Endothelial cell of umbilical vein (primary cell): ENCODE measurements around the gene BNC2. TPM values are rescaled to one million over a fixed set of nuclear protein-coding genes. Genes with fewer than 3 reads are reported as not detected.

Experiments
- BruUV-seq: library from RNA; stranded (reverse); fragments of 400-500 nt; replicated peaks from 2 replicates; lab custom pipeline; 2021; lab: Mats Ljungman, UMichigan
- CTCF ChIA-PET: fragments of 300-600, 350-600 bp; sonication (Branson Sonifier 250); formaldehyde crosslinking; loops from one replicate; lab custom pipeline; 2021; ENCODE audit warnings: antibody characterized with exemption, inconsistent platforms; lab: Charles Lee
- POLR2A ChIA-PET: fragments of 300-600, 350-600 bp; sonication (Branson Sonifier 250); formaldehyde crosslinking; loops from one replicate; lab custom pipeline; 2021; ENCODE audit warnings: antibody characterized with exemption, inconsistent platforms; lab: Charles Lee
- DNase-seq: peaks from one replicate; pipeline ENCODE4 v3.0.0-alpha.2; 2011; ENCODE audit warnings: low read depth, low spot score
- FAIRE-seq: peaks from 2 replicates; lab custom pipeline; 2011; peaks lifted over from hg19 to GRCh38; lab: Jason Lieb, UNC
- H2AFZ ChIP-seq: 2 replicates; pipeline ENCODE4 v1.6.0; 2012; ENCODE audit warnings: low read depth, low read length, control low read depth, inconsistent platforms
- H3K27ac ChIP-seq: 2 replicates; pipeline ENCODE4 v1.5.1; 2011; ENCODE audit warnings: low read depth, mild to moderate bottlenecking, control low read depth, low read length, moderate library complexity; ENCODE audit not compliant: insufficient read depth
- H3K27me3 ChIP-seq, 2 experiments: 2 replicates each; pipeline versions ENCODE4 v1.6.0 to v1.6.1; 2011; ENCODE audit warnings: low read length in 2 of 2, mixed read lengths in 1 of 2; ENCODE audit not compliant: control insufficient read depth in 2 of 2, insufficient read depth in 2 of 2
- H3K36me3 ChIP-seq, 2 experiments: 2 replicates in 1 of 2; 3 replicates in 1 of 2; pipeline ENCODE4 v1.5.1; 2011; ENCODE audit warnings: low read length in 2 of 2, mild to moderate bottlenecking in 1 of 2, moderate library complexity in 1 of 2; ENCODE audit not compliant: control insufficient read depth in 2 of 2, insufficient read depth in 2 of 2; ENCODE audit errors: extremely low read depth in 1 of 2
- H3K4me1 ChIP-seq: 3 replicates; pipeline ENCODE4 v1.5.1; 2011; ENCODE audit warnings: mild to moderate bottlenecking, low read length; ENCODE audit not compliant: control insufficient read depth, insufficient read depth; ENCODE audit errors: extremely low read depth
- H3K4me2 ChIP-seq: 2 replicates; pipeline ENCODE4 v1.6.1; 2011; ENCODE audit warnings: low read length, control low read depth, mixed read lengths; ENCODE audit not compliant: insufficient read depth
- H3K4me3 ChIP-seq, 3 experiments: fragments of 200-600 bp in 1 of 3; sonication (generic), shearing (Covaris generic) in 1 of 3; replicated peaks in 1 of 3; 2 replicates each; pipeline ENCODE4 v1.5.1; 2011 to 2016; ENCODE audit warnings: control low read depth in 3 of 3, low read length in 3 of 3, mild to moderate bottlenecking in 2 of 3, inconsistent platforms in 1 of 3, low read depth in 1 of 3, moderate library complexity in 1 of 3; ENCODE audit not compliant: insufficient read depth in 1 of 3
- H3K79me2 ChIP-seq: 2 replicates; pipeline ENCODE4 v1.6.0; 2012; ENCODE audit warnings: low read length, inconsistent platforms; ENCODE audit not compliant: control insufficient read depth, insufficient read depth
- H3K9ac ChIP-seq: replicated peaks from 2 replicates; pipeline ENCODE3; 2011; ENCODE audit warnings: low read length, control low read depth; ENCODE audit not compliant: insufficient read depth; ENCODE audit errors: extremely low read depth
- H3K9me1 ChIP-seq: replicated peaks from 3 replicates; pipeline ENCODE4 v1.6.0; 2011; ENCODE audit warnings: mild to moderate bottlenecking, low read length; ENCODE audit not compliant: control insufficient read depth, insufficient read depth; ENCODE audit errors: extremely low read depth
- H3K9me3 ChIP-seq: replicated peaks from 2 replicates; pipeline ENCODE4 v1.5.1; 2012; ENCODE audit warnings: low read length, inconsistent platforms; ENCODE audit not compliant: control insufficient read depth, insufficient read depth
- H4K20me1 ChIP-seq: replicated peaks from 2 replicates; pipeline ENCODE3; 2011; ENCODE audit warnings: mild to moderate bottlenecking, low read length; ENCODE audit not compliant: control insufficient read depth, insufficient read depth; ENCODE audit errors: extremely low read depth
- CTCF ChIP-seq, 2 donors: IDR thresholded peaks; 1 replicate in 1 of 2; 2 replicates in 1 of 2; pipeline ENCODE4 v1.5.1; 2011; ENCODE audit warnings: low read length in 2 of 2, mild to moderate bottlenecking in 2 of 2, moderate library complexity in 2 of 2, control low read depth in 1 of 2, inconsistent platforms in 1 of 2, low read depth in 1 of 2; ENCODE audit not compliant: insufficient read depth in 1 of 2; ENCODE audit errors: extremely low read depth in 1 of 2
- EZH2 ChIP-seq: IDR thresholded peaks from 2 replicates; pipeline ENCODE4 v1.6.1; 2012; ENCODE audit warnings: borderline replicate concordance, low read depth, mild to moderate bottlenecking, moderate library complexity, low read length, inconsistent platforms; ENCODE audit not compliant: severe bottlenecking
- FOS ChIP-seq: IDR thresholded peaks from 2 replicates; pipeline ENCODE4 v1.6.1; 2011; ENCODE audit warnings: mild to moderate bottlenecking, low read length, moderate library complexity, borderline replicate concordance; ENCODE audit not compliant: insufficient read depth
- GATA2 ChIP-seq: IDR thresholded peaks from 2 replicates; pipeline ENCODE4 v1.7.0; 2011; ENCODE audit warnings: low read depth, mild to moderate bottlenecking, moderate library complexity, mixed read lengths, low read length; ENCODE audit not compliant: insufficient read length, insufficient read depth
- JUN ChIP-seq: IDR thresholded peaks from 2 replicates; pipeline ENCODE4 v1.6.1; 2011; ENCODE audit warnings: borderline replicate concordance, low read depth; ENCODE audit not compliant: insufficient read length, insufficient read depth
- MAX ChIP-seq: IDR thresholded peaks from 2 replicates; pipeline ENCODE4 v1.6.1; 2011; ENCODE audit not compliant: insufficient read depth, insufficient read length
- MYC ChIP-seq: IDR thresholded peaks from one replicate; pipeline ENCODE4 v1.6.1; 2011; ENCODE audit warnings: mild to moderate bottlenecking, low read depth, low read length
- POLR2A ChIP-seq: IDR thresholded peaks from 2 replicates; pipeline ENCODE4 v1.6.1; 2012; ENCODE audit warnings: low read depth, mild to moderate bottlenecking, control low read depth, low read length
- POLR2AphosphoS5 ChIP-seq: IDR thresholded peaks from 2 replicates; pipeline ENCODE4 v1.6.1; 2012; ENCODE audit warnings: low read depth, mild to moderate bottlenecking, control low read depth, low read length, moderate library complexity; ENCODE audit not compliant: insufficient read depth
- dilution Hi-C: fragments of 300-500 bp; cut with MboI; formaldehyde crosslinking; loops from one replicate; pipeline ENCODE4 v1.15.0; 2019; ENCODE audit warnings: low sequenced_read_pairs; ENCODE audit not compliant: extremely low pct_ligation_motif_present
- intact Hi-C: fragments of 100-400 bp; cut with micrococcal nuclease; formaldehyde crosslinking; loops from one replicate; pipeline ENCODE4 v1.10.0; 2022
- polyA plus RNA-seq, 4 experiments: library from polyadenylated mRNA; depleted of rRNA in 3 of 4; stranded (reverse) in 3 of 4; unstranded in 1 of 4; fragments of >200 nt; gene quantifications; 2 replicates each; pipeline versions ENCODE4 v1.2.1 to v1.2.3, GENCODE V29; 2011 to 2012; ENCODE audit warnings: missing spikeins in 1 of 4
- total RNA-seq: library from RNA; stranded (reverse); gene quantifications from 2 replicates; pipeline ENCODE4 v1.2.3, GENCODE V29; 2021

Gene BNC2
- total and polyA plus RNA-seq, 2 donors (not counting 3 experiments of a cell fraction or from before 2014, with no cell fraction given), result 12.1 to 34.3 TPM

DNA sequence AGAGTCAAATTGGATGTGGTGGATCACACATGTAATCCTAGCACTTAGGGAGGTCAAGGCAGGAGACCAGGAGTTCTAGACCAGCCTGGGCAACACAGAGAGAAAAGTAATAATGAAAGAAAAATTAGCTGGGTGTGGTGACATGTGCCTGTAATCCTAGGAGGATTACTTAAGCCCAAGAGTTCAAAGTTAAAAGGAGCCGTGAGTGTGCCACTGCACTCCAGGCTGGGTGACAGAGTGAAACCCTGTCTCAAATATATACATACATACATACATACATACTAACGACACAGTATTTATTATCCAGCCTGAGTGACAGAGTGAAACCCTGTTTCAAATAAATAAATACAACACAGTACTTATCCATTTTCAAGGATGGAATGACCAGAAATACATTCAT, 180.3 kb downstream of the BNC2 start:
- no peak overlapping the region for H3K4me2 ChIP-seq
- H2AFZ ChIP-seq, result peak overlapping the region; percentile 4
- intact Hi-C loops (no loop called here), dilution Hi-C loops (no loop called here)
- no peaks in the 10 kb centered on the region for H3K27me3 ChIP-seq
- H3K9me3 ChIP-seq, result no peaks in the 10 kb centered on the region
- TF ChIP-seq EZH2 (no peak), JUN (no peak), POLR2AphosphoS5 (no peak), MYC (no peak), GATA2 (no peak), FOS (no peak), CTCF (IDR thresholded peaks at IDR 0.05; ENCODE audit: extremely low read depth in 1 of 2, insufficient read depth in 1 of 2, low read depth in 1 of 2, low read length in 2 of 2) (no peak), POLR2A (no peak), MAX (no peak)
- no peak overlapping the region for H3K27ac ChIP-seq
- H3K36me3 ChIP-seq, result no peaks in the 10 kb centered on the region
- peaks cover 27% of the 10 kb centered on the region for H3K79me2 ChIP-seq
- CTCF ChIA-PET, result interaction anchor here (0.7 to 2.0 kb wide), 3 partner anchors 15 to 36 kb away, joined by 3 to 7 read pairs (median 3); no protein-coding TSS in a partner anchor
- no peaks in the 10 kb centered on the region for H4K20me1 ChIP-seq
- DNase-seq, result no peak
- POLR2A ChIA-PET, result interaction anchor here (0.9 to 1.0 kb wide), 2 partner anchors 14 to 42 kb away, joined by 3 read pairs; no protein-coding TSS in a partner anchor
- no peak for FAIRE-seq
- H3K9me1 ChIP-seq, result no peaks in the 10 kb centered on the region
- no peak overlapping the region for H3K4me3 ChIP-seq
- H3K4me1 ChIP-seq, result peaks cover 33% of the 10 kb centered on the region
- BruUV-seq, result no TSS peak
- no peak overlapping the region for H3K9ac ChIP-seq
